Effector CD8-positive, alpha-beta T cell (primary cell): ENCODE results near the gene MTFR1L.

ENCODE experiments used
- DNase-seq: peaks from one replicate; lab custom pipeline; 2025; lab: John Stamatoyannopoulos, UW

MTFR1L gene

DNA sequence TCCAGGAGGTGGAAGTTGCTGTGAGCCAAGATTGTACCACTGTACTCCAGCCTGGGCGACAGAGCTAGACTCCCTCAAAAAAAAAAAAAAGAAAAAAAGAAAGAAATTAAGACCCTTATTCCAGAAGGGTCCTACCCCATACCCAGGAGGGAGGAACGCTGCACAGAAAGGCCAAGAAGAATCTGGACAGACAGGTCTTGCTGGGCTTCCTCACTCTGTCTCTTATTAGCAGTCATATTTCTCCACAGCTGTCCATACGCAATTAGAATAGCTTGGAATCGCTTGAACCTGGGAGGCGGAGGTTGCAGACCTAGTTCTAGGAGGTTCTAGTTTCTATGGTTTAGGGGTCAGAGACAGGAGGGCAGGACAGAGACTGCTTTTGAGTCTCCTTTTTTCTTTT is 58.9 kb downstream of the MTFR1L start:
- no peak for DNase-seq

DNA sequence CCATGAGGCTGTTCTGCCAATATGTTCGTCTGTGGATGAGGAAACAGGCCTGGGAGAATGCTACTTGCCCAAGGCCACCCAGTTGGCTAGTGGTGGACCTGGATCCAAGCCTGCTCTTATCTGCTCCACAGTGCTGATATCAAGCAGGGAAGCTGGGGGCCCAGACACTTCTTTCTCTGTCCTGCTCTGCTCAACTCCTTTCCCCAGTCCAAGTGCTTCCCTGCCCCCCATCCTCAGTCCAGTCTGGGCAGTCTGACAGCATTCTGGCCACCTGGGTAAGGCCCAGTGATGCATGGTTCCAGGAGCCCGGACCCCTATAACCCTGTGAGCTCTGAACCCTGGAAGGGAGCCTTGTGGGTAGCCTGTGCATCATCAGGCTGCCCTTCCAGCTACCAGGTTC is 59.9 kb downstream of the MTFR1L start:
- DNase-seq = no peak

DNA sequence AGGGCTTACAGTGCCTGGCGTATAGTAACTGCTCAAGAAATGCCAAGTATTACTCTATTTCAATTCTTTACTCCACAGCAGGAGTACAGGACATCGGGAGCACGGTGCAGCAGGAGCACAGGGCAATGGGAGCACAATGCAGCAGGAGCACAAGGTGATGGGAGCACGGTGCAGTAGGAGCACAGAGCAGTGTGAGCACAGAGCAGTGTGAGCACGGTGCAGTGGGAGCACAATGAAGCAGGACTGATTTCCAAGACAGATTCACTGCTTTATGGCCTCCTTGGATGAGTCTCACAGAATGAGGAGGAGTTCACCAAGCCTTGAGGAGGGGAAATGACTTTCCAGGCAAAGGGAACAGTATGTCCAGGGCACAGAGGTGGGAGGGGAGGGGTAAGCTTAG is 60.8 kb downstream of the MTFR1L start:
- no peak for DNase-seq

DNA sequence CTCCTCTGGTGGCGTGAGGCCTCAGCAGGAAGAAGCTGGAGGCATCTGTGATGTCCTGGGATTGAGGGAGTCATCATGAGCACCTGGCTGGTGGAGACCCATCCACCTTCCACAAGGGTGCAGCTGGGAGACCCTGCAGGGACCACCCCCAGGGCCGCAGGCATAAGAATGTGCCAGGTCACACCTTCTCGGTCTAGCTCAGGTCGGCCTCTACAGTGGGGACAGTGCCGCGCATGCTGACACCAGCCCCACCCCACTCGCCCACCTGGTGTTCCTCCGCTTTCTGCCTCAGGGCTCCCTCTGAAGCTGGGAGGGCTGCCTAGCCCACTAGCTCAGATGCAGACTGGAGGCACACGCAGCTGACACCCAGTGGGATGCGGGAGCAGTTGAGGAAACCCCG is 61.5 kb downstream of the MTFR1L start:
- no peak for DNase-seq
